Immature natural killer cell (primary cell): ENCODE measurements around the gene PNRC2. TPM values are rescaled to one million over a fixed set of nuclear protein-coding genes. Genes with fewer than 3 reads are reported as not detected.
"Not testable (repeated sequence)": the region's sequence is repeated elsewhere in the genome, so short reads cannot be mapped to it uniquely, and the experiment has no call there.

ENCODE experiments used
- DNase-seq, 3 donors: peaks; one replicate each; pipeline ENCODE4 v3.0.0; 2022; ENCODE audit warnings: mixed read lengths in 1 of 3
- H3K27ac Mint-ChIP-seq, 6 donors: one replicate each; pipeline ENCODE4 v1.8.0; 2020; ENCODE audit warnings: mixed read lengths in 6 of 6, mild to moderate bottlenecking in 5 of 6, inconsistent platforms in 4 of 6, moderate library complexity in 3 of 6
- H3K27me3 Mint-ChIP-seq, 3 donors: one replicate each; pipeline ENCODE4 v1.8.0; 2020 to 2021; ENCODE audit warnings: low read depth in 3 of 3, mild to moderate bottlenecking in 3 of 3, mixed read lengths in 3 of 3, moderate library complexity in 3 of 3, inconsistent platforms in 1 of 3
- H3K36me3 Mint-ChIP-seq, 3 donors: one replicate each; pipeline ENCODE4 v1.8.0; 2020; ENCODE audit warnings: mixed read lengths in 3 of 3, inconsistent platforms in 2 of 3, mild to moderate bottlenecking in 2 of 3
- H3K4me1 Mint-ChIP-seq, 2 donors: one replicate each; pipeline ENCODE4 v1.8.0; 2020; ENCODE audit warnings: inconsistent platforms in 2 of 2, mild to moderate bottlenecking in 2 of 2, mixed read lengths in 2 of 2, moderate library complexity in 1 of 2
- H3K4me3 Mint-ChIP-seq, 5 donors: one replicate each; pipeline ENCODE4 v1.8.0; 2020; ENCODE audit warnings: mild to moderate bottlenecking in 5 of 5, mixed read lengths in 5 of 5, inconsistent platforms in 3 of 5, moderate library complexity in 3 of 5
- H3K9me3 Mint-ChIP-seq, 6 donors: one replicate each; pipeline ENCODE4 v1.8.0; 2020; ENCODE audit warnings: mild to moderate bottlenecking in 6 of 6, mixed read lengths in 6 of 6, inconsistent platforms in 4 of 6, moderate library complexity in 3 of 6
- polyA plus RNA-seq, 3 donors: library from polyadenylated mRNA; unstranded; fragments of 300-500 nt; fragmentation: Illumina TruSeq; gene quantifications; one replicate each; pipeline ENCODE4 v1.2.3, GENCODE V29; 2021

The PNRC2 gene
- polyA plus RNA-seq, 3 donors from 2014 or later, result 89.9 to 118 (median 104) TPM

DNA sequence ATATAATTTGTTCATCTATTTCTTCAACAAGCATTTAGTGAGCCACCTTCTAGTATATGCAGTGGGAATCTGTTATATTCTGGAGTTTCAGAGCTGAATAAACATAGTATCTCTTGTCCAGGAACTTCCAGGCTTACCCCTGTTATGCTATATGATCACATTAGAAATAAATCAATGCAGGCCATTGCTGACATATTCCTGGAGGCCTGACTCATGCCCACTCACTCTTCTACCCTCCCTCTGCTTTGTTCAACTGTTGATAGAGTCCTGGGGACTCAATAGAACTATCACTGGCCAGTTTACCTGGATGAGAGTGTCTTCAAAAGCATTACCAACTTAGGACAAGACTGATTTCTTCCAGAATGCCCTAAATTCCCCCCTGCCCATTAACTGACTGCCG lies 49.8 kb downstream of the PNRC2 start:
- no peak for DNase-seq
- Mint-ChIP-seq H3K4me1 (no peaks in the 10 kb centered on the region), H3K4me3 (no peak overlapping the region), H3K9me3 (no peaks in the 10 kb centered on the region), H3K36me3 (no peaks in the 10 kb centered on the region), H3K27me3 (peaks cover 2 to 12% (median 3%) of the 10 kb centered on the region in 3 donors), H3K27ac (no peak overlapping the region)

GRCh38 chr1:24010650-24011049 lies 51.0 kb downstream of the PNRC2 start:
- Mint-ChIP-seq H3K4me1 (no peaks in the 10 kb centered on the region), H3K27ac (no peak overlapping the region), H3K4me3 (no peak overlapping the region), H3K9me3 (no peaks in the 10 kb centered on the region), H3K27me3 (peaks cover 2 to 9% (median 3%) of the 10 kb centered on the region in 3 donors), H3K36me3 (no peaks in the 10 kb centered on the region)
- no peak for DNase-seq

GRCh38 chr1:24012878-24013277 lies 53.2 kb downstream of the PNRC2 start:
- not testable (repeated sequence) for DNase-seq, H3K4me3 Mint-ChIP-seq, H3K27me3 Mint-ChIP-seq, H3K27ac Mint-ChIP-seq, H3K36me3 Mint-ChIP-seq, H3K4me1 Mint-ChIP-seq, H3K9me3 Mint-ChIP-seq

Other genes with a start within 250 kb of the PNRC2 start
- 10 to 100 TPM; 16.4 to 30.3 (median 19.1) TPM for gene ELOA, start 216.4 kb upstream of the PNRC2 start, polyA plus RNA-seq
- 10 to 100 TPM; 62.5 to 89.2 (median 82.4) TPM for gene PITHD1, start 181.4 kb upstream of the PNRC2 start, polyA plus RNA-seq
- gene LYPLA2, start 168.7 kb upstream of the PNRC2 start, polyA plus RNA-seq, result 100 to 1,000 TPM in 2 of 3 donors, 10 to 100 TPM in 1; 91.9 to 142 (median 117) TPM
- gene GALE, start 159.1 kb upstream of the PNRC2 start, polyA plus RNA-seq, result 10 to 100 TPM; 31.2 to 52.9 (median 39.9) TPM
- 10 to 100 TPM; 32.8 to 57.9 (median 36.2) TPM for gene HMGCL, start 134.4 kb upstream of the PNRC2 start, polyA plus RNA-seq
- 10 to 100 TPM; 24.3 to 27.7 (median 26.1) TPM for gene FUCA1, start 91.5 kb upstream of the PNRC2 start, polyA plus RNA-seq
- 10 to 100 TPM in 1 of 3 donors, 1 to 10 TPM in 2; 7.4 to 10.7 (median 9.5) TPM for gene CNR2, start 46.5 kb upstream of the PNRC2 start, polyA plus RNA-seq
- gene SRSF10, start 20.5 kb downstream of the PNRC2 start, polyA plus RNA-seq, result 100 to 1,000 TPM in 1 of 3 donors, 10 to 100 TPM in 2; 87.7 to 113 (median 95.0) TPM
- gene MYOM3, start 152.3 kb downstream of the PNRC2 start, polyA plus RNA-seq, result not detected
- not detected for gene IL22RA1, start 183.3 kb downstream of the PNRC2 start, polyA plus RNA-seq
- gene IFNLR1, start 227.5 kb downstream of the PNRC2 start, polyA plus RNA-seq, result under 1 TPM in 1 of 3 donors, not detected in 2; 0.42 TPM